Measurements from ENCODE around the gene SORL1-AS1.

The SORL1-AS1 gene

DNA sequence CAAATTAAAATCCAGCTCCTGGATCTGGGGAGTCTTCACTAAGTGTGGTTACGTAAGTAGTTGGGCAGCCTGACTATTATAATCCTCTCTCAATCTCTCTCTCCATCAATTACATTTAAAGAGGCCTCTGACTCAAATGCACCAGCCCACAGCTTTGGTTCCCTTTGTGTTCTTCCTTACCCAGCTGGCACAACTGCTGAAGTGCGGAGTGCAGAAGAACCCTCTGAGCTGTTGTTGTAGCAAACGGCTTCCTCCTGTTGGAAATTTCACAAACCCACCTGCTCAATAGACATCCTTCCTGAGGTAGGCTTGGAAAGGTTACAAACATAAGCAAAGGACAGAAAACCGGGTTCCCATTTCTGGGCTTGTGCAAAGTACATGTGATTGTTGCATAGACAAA is 17.6 kb downstream of the SORL1-AS1 start:
- Histone ChIP-seq H3K14ac (ENCODE audit: insufficient read depth, low read length) (no peak overlapping the region), H4K91ac (ENCODE audit: insufficient read length, low read depth, low read length) (no peak overlapping the region), H3K18ac (ENCODE audit: insufficient read length, low read depth, low read length) (no peak overlapping the region), H2BK12ac (ENCODE audit: insufficient read length, low read depth, low read length) (no peak overlapping the region), H4K8ac (replicated peaks; ENCODE audit: insufficient read length, low read depth, low read length) (no peak overlapping the region), H3K56ac (ENCODE audit: insufficient read length, low read depth, low read length) (no peak overlapping the region), H3K79me2 (ENCODE audit: insufficient read depth, low read length) (no peaks in the 10 kb centered on the region), H2BK15ac (ENCODE audit: low read depth, low read length) (no peak overlapping the region), H2BK20ac (ENCODE audit: low read depth, low read length, poor library complexity, severe bottlenecking) (no peak overlapping the region), H3K9ac (ENCODE audit: extremely low read depth, insufficient read length, low read length) (no peak overlapping the region), H2AK5ac (ENCODE audit: insufficient read length, low read length) (no peak overlapping the region), H3K27me3 (ENCODE audit: insufficient read depth, low read length) (no peaks in the 10 kb centered on the region), H4K5ac (ENCODE audit: insufficient read length, low read depth, low read length) (no peak overlapping the region), H2BK5ac (ENCODE audit: insufficient read length, low read length) (no peak overlapping the region), H3K9me3 (ENCODE audit: control insufficient read depth, low read depth, low read length) (no peaks in the 10 kb centered on the region), H3T11ph (ENCODE audit: low read length) (no peak overlapping the region), H3K23me2 (ENCODE audit: insufficient read length, low read depth, low read length, poor library complexity, severe bottlenecking) (no peaks in the 10 kb centered on the region), H2AFZ (ENCODE audit: low read length) (no peak overlapping the region), H3K79me1 (ENCODE audit: insufficient read depth, low read depth, low read length, poor library complexity, severe bottlenecking) (no peaks in the 10 kb centered on the region), H3K27ac (ENCODE audit: insufficient read length, low read depth, low read length) (no peak overlapping the region), H3K4ac (ENCODE audit: low read depth, low read length) (no peak overlapping the region), H3K4me1 (ENCODE audit: insufficient read depth, low read length) (no peaks in the 10 kb centered on the region), H4K20me1 (ENCODE audit: control insufficient read depth, insufficient read depth, insufficient read length) (no peaks in the 10 kb centered on the region), H3K23ac (ENCODE audit: insufficient read length, low read depth, low read length) (no peak overlapping the region), H2BK120ac (ENCODE audit: low read depth, low read length, poor library complexity, severe bottlenecking) (no peak overlapping the region), H3K4me2 (ENCODE audit: insufficient read depth, insufficient read length, low read length) (no peak overlapping the region)
- Mint-ChIP-seq H3K4me3 (no peak overlapping the region), H3K36me3 (ENCODE audit: insufficient read depth in 1 of 3, low read depth in 3 of 3) (no peaks in the 10 kb centered on the region), H3K27me3 (ENCODE audit: low read depth) (no peaks in the 10 kb centered on the region), H3K4me1 (peaks cover 13 to 18% of the 10 kb centered on the region in 2 experiments), H3K27ac (peak overlapping the region in 1 of 3 experiments; percentile 60; a peak in 1 of 7 replicates), H3K9me3 (no peaks in the 10 kb centered on the region)
- no CpG with 5 or more reads among the region's 4 CpGs for WGBS (ENCODE audit: extremely low coverage, insufficient read length, low lambda C conversion rate)
- DNase-seq = no peak
- TF ChIP-seq, protein P1, sequence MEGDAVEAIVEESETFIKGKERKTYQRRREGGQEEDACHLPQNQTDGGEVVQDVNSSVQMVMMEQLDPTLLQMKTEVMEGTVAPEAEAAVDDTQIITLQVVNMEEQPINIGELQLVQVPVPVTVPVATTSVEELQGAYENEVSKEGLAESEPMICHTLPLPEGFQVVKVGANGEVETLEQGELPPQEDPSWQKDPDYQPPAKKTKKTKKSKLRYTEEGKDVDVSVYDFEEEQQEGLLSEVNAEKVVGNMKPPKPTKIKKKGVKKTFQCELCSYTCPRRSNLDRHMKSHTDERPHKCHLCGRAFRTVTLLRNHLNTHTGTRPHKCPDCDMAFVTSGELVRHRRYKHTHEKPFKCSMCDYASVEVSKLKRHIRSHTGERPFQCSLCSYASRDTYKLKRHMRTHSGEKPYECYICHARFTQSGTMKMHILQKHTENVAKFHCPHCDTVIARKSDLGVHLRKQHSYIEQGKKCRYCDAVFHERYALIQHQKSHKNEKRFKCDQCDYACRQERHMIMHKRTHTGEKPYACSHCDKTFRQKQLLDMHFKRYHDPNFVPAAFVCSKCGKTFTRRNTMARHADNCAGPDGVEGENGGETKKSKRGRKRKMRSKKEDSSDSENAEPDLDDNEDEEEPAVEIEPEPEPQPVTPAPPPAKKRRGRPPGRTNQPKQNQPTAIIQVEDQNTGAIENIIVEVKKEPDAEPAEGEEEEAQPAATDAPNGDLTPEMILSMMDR (conservative IDR thresholded peaks at IDR 0.05) = no peak
